GM12878 (cell line): Measurements from ENCODE around the gene TRUB2. TPM values are rescaled to one million over a fixed set of nuclear protein-coding genes. Genes with fewer than 3 reads are reported as not detected.

ENCODE experiments used
- ATAC-seq: fragments of 200-7000 bp; cut with Tn5 transposase; 3 replicates; pipeline ENCODE4 v1.9.1; 2020; ENCODE audit warnings: mild to moderate bottlenecking, moderate library complexity
- BruUV-seq: library from RNA; stranded (reverse); fragments of 400-500 nt; replicated peaks from 2 replicates; lab custom pipeline; 2021; lab: Mats Ljungman, UMichigan
- CTCF ChIA-PET: fragments of 300-600 bp; sonication (Branson Sonifier 250); formaldehyde crosslinking; extraction: SDS; loops from one replicate; lab custom pipeline; 2021; ENCODE audit warnings: inconsistent platforms; lab: Yijun Ruan, JAX
- POLR2A ChIA-PET: fragments of 350-600 bp; formaldehyde crosslinking; extraction: SDS; loops from one replicate; lab custom pipeline; 2021; ENCODE audit warnings: inconsistent platforms; lab: Charles Lee
- RAD21 ChIA-PET: fragments of 300-600 bp; sonication (Branson Sonifier 250); formaldehyde crosslinking; loops from one replicate; lab custom pipeline; 2023; ENCODE audit warnings: antibody characterized with exemption; ENCODE audit not compliant: unreplicated experiment; lab: Charles Lee
- SMC1A ChIA-PET: fragments of 300-600 bp; sonication (Branson Sonifier 250); formaldehyde crosslinking; loops from one replicate; lab custom pipeline; 2023; ENCODE audit not compliant: unreplicated experiment, uncharacterized antibody; lab: Charles Lee
- DNase-seq: peaks from one replicate; pipeline ENCODE4 v3.0.0-alpha.2; 2011; ENCODE audit warnings: low read depth, low spot score
- FAIRE-seq: peaks from 3 replicates; lab custom pipeline; 2011; peaks lifted over from hg19 to GRCh38; lab: Jason Lieb, UNC
- H2AFZ ChIP-seq: 2 replicates; pipeline ENCODE4 v1.6.0; 2011; ENCODE audit warnings: low read depth, low read length, control low read depth; ENCODE audit not compliant: control insufficient read depth
- H3K27ac ChIP-seq: 2 replicates; pipeline ENCODE4 v1.5.1; 2011; ENCODE audit warnings: control low read depth; ENCODE audit not compliant: control insufficient read depth, insufficient read depth
- H3K27me3 ChIP-seq, 2 experiments: replicated peaks in 1 of 2; 2 replicates each; pipeline versions ENCODE4 v1.6.0 to v1.6.1; 2011; ENCODE audit warnings: low read length in 1 of 2; ENCODE audit not compliant: control insufficient read depth in 2 of 2, insufficient read depth in 2 of 2
- H3K36me3 ChIP-seq, 2 experiments: 2 replicates each; pipeline ENCODE4 v1.5.1; 2011; ENCODE audit warnings: low read length in 1 of 2; ENCODE audit not compliant: control insufficient read depth in 2 of 2, insufficient read depth in 2 of 2
- H3K4me1 ChIP-seq: 2 replicates; pipeline ENCODE4 v1.6.1; 2011; ENCODE audit warnings: mild to moderate bottlenecking, low read length, moderate library complexity, mixed read lengths; ENCODE audit not compliant: control insufficient read depth, insufficient read depth
- H3K4me2 ChIP-seq: 2 replicates; pipeline ENCODE4 v1.6.0; 2011; ENCODE audit warnings: control low read depth; ENCODE audit not compliant: control insufficient read depth, insufficient read depth
- H3K4me3 ChIP-seq: fragments of 200-600 bp; sonication (generic); 2 replicates; pipeline ENCODE4 v1.5.1; 2016
- H3K79me2 ChIP-seq: 2 replicates; pipeline ENCODE4 v1.6.0; 2011; ENCODE audit warnings: low read length; ENCODE audit not compliant: control insufficient read depth, insufficient read depth
- H3K9ac ChIP-seq: 2 replicates; pipeline ENCODE4 v1.8.0; 2011; ENCODE audit warnings: low read length, control low read depth, mixed read lengths; ENCODE audit not compliant: control insufficient read depth, insufficient read depth
- H3K9me3 ChIP-seq: replicated peaks from 3 replicates; pipeline ENCODE4 v1.5.1; 2011; ENCODE audit warnings: mild to moderate bottlenecking, low read length; ENCODE audit not compliant: control insufficient read depth, insufficient read depth
- H4K20me1 ChIP-seq: 2 replicates; pipeline ENCODE4 v1.6.0; 2011; ENCODE audit not compliant: control insufficient read depth, insufficient read depth
- ATF2 ChIP-seq: IDR thresholded peaks from 2 replicates; pipeline ENCODE4 v1.6.1; 2012; ENCODE audit warnings: low read length, inconsistent platforms
- CEBPB ChIP-seq, 2 experiments: fragments of 150-350 bp in 1 of 2; IDR thresholded peaks; 2 replicates each; pipeline ENCODE4 v1.6.1; 2012 to 2014; ENCODE audit warnings: low read depth in 2 of 2, low read length in 2 of 2, borderline replicate concordance in 1 of 2, inconsistent platforms in 1 of 2
- CTCF ChIP-seq, 3 experiments: IDR thresholded peaks in 2 of 3; conservative IDR thresholded peaks in 1 of 3; 2 replicates each; pipeline ENCODE4 v1.5.1; 2011; ENCODE audit warnings: low read depth in 3 of 3, low read length in 3 of 3, mild to moderate bottlenecking in 3 of 3, control low read depth in 2 of 3, moderate library complexity in 2 of 3, inconsistent platforms in 1 of 3, mixed read lengths in 1 of 3; ENCODE audit not compliant: control insufficient read depth in 2 of 3, insufficient read depth in 1 of 3; ENCODE audit errors: extremely low read depth in 1 of 3
- GATAD2B ChIP-seq: fragments of 450-650 bp; conservative IDR thresholded peaks from 2 replicates; pipeline ENCODE4 v1.6.1; 2017; ENCODE audit warnings: low read depth, mild to moderate bottlenecking, moderate library complexity
- HDAC6 ChIP-seq: fragments of 200-600 bp; sonication (generic); IDR thresholded peaks from one replicate; pipeline ENCODE4 v1.8.0; 2017; ENCODE audit warnings: antibody characterized with exemption; ENCODE audit not compliant: unreplicated experiment
- KLF5 ChIP-seq: fragments of 450-650 bp; IDR thresholded peaks from 2 replicates; pipeline ENCODE4 v1.6.1; 2014; ENCODE audit warnings: mild to moderate bottlenecking; ENCODE audit not compliant: partially characterized antibody
- MEF2B ChIP-seq: fragments of 450-650 bp; IDR thresholded peaks from 2 replicates; pipeline ENCODE4 v1.6.1; 2018; ENCODE audit warnings: mild to moderate bottlenecking, moderate library complexity; ENCODE audit not compliant: partially characterized antibody, poor library complexity, severe bottlenecking
- RCOR1 ChIP-seq: conservative IDR thresholded peaks from 2 replicates; pipeline ENCODE4 v1.6.1; 2012; ENCODE audit warnings: low read depth, low read length, improper control_type of control experiment
- STAT3 ChIP-seq: IDR thresholded peaks from 2 replicates; pipeline ENCODE4 v1.6.1; 2011; ENCODE audit warnings: low read depth, low read length, improper control_type of control experiment
- WRNIP1 ChIP-seq: IDR thresholded peaks from 2 replicates; pipeline ENCODE4 v1.6.1; 2011; ENCODE audit warnings: low read depth, low read length, improper control_type of control experiment, borderline replicate concordance
- ZNF217 ChIP-seq: fragments of 450-650 bp; IDR thresholded peaks from 2 replicates; pipeline ENCODE4 v1.6.1; 2017; ENCODE audit warnings: antibody characterized with exemption, mild to moderate bottlenecking
- WGBS: methylation state at CpG from one replicate; pipeline ENCODE4 v1.1.6; 2016; ENCODE audit warnings: low lambda C conversion rate; ENCODE audit not compliant: insufficient replicate concordance, insufficient coverage; ENCODE audit errors: missing lambda C conversion rate; 5-methylcytosine and 5-hydroxymethylcytosine counted together
- in situ Hi-C: fragments of 300-500 bp; cut with MboI; formaldehyde crosslinking; loops from 9 replicates; pipeline ENCODE4 v1.14.3; 2018; ENCODE audit warnings: mixed read lengths
- intact Hi-C: fragments of 100-400 bp; cut with micrococcal nuclease; formaldehyde crosslinking; loops from one replicate; pipeline ENCODE4 v1.14.2; 2022; ENCODE audit not compliant: unreplicated experiment
- polyA plus RNA-seq, 11 experiments: library from polyadenylated mRNA; depleted of rRNA in 4 of 11; unstranded in 6 of 11; stranded (reverse) in 5 of 11; fragments of >200 nt; fragmentation: Nextera tagmentation in 4 of 11; fragmentation: Illumina TruSeq in 1 of 11; extraction: Ambion mirVana in 4 of 11; extraction: Trizol in 1 of 11; gene quantifications; 1 replicate in 1 of 11; 2 replicates in 10 of 11; pipeline versions ENCODE4 v1.2.1 to v1.2.3, GENCODE V29; 2011 to 2016; ENCODE audit warnings: inconsistent platforms in 2 of 11, missing spikeins in 2 of 11, low read depth in 1 of 11
- total RNA-seq, 4 experiments: library from RNA; depleted of rRNA in 3 of 4; stranded (reverse); fragments of >200 nt in 3 of 4; fragmentation: Illumina TruSeq in 1 of 4; extraction: Trizol in 1 of 4; gene quantifications; 2 replicates each; pipeline versions ENCODE4 v1.2.1 to v1.2.3, GENCODE V29; 2013 to 2021

Gene TRUB2
- total and polyA plus RNA-seq, 10 of the 15 experiments (the other 5 are each of a cell fraction or from before 2014, with no cell fraction given), result 2.8 to 70.5 (median 37.2) TPM

GRCh38 chr9:128317629-128318028, 4.6 kb downstream of the TRUB2 start:
- H2AFZ ChIP-seq, result no peak overlapping the region
- 88% methylated on average over 2 of the region's 2 CpGs for WGBS
- ATAC-seq (no peak), FAIRE-seq (no peak), DNase-seq (no peak)
- TF ChIP-seq ZNF217 (no peak), CEBPB (IDR thresholded peaks at IDR 0.05; ENCODE audit: borderline replicate concordance in 1 of 2, low read depth in 2 of 2, low read length in 2 of 2) (no peak), MEF2B (no peak), HDAC6 (no peak), GATAD2B (no peak), ATF2 (no peak), WRNIP1 (no peak), RCOR1 (no peak), STAT3 (no peak), CTCF (IDR thresholded peaks at IDR 0.05 in 2 of 3, conservative IDR thresholded peaks at IDR 0.05 in 1 of 3; ENCODE audit: control insufficient read depth in 2 of 3, extremely low read depth in 1 of 3, insufficient read depth in 1 of 3, low read depth in 3 of 3, low read length in 3 of 3) (no peak), KLF5 (no peak)
- ChIA-PET SMC1A (interaction anchor here (0.7 kb wide), 1 partner anchor 586 kb away, joined by 3 read pairs; no protein-coding TSS in a partner anchor), RAD21 (no interaction called here), CTCF (no interaction called here), POLR2A (no interaction called here)
- peaks cover 6% of the 10 kb centered on the region for H3K4me1 ChIP-seq
- peaks cover 4 to 15% of the 10 kb centered on the region in 2 experiments for H3K36me3 ChIP-seq
- no peak overlapping the region for H3K9ac ChIP-seq
- H3K9me3 ChIP-seq, result no peaks in the 10 kb centered on the region
- no peak overlapping the region for H3K4me3 ChIP-seq
- intact Hi-C loops, result no loop called here
- no peaks in the 10 kb centered on the region for H3K27me3 ChIP-seq
- H3K4me2 ChIP-seq, result no peak overlapping the region
- in situ Hi-C loops, result no loop called here
- no peak overlapping the region for H3K27ac ChIP-seq
- H4K20me1 ChIP-seq, result no peaks in the 10 kb centered on the region
- no TSS peak for BruUV-seq
- H3K79me2 ChIP-seq, result peaks cover 12% of the 10 kb centered on the region
